Measurements from ENCODE around the gene XRCC6. TPM values are rescaled to one million over a fixed set of nuclear protein-coding genes. Genes with fewer than 3 reads are reported as not detected.

Gene XRCC6
- total and polyA plus RNA-seq, 9 of the 15 experiments (the other 6 are each of a cell fraction or from before 2014, with no cell fraction given) = 151 to 440 (median 318) TPM

GRCh38 chr22:41709341-41709740 is 88.2 kb downstream of the XRCC6 start:
- 42% methylated on average over 10 of the region's 10 CpGs for WGBS (ENCODE audit: insufficient coverage, low coverage, missing lambda C conversion rate)
- no TSS peak for BruUV-seq (replicated peaks)
- in situ Hi-C loops (cut with MboI) = no loop called here

More at GRCh38 chr22:41709341-41709740, 88.2 kb downstream of the XRCC6 start:
- no peaks in the 10 kb centered on the region for H3K79me2 ChIP-seq (ENCODE audit: control insufficient read depth, insufficient read depth, low read length)
- ChIA-PET POLR2A (no interaction called here), CTCF (ENCODE audit: low intra/inter-chr PET ratio) (no interaction called here)
- H3K9ac ChIP-seq (ENCODE audit: insufficient read depth in 1 of 2, low read depth in 2 of 2, low read length in 2 of 2) = no peak overlapping the region
- no peak overlapping the region for H3K4me2 ChIP-seq (ENCODE audit: insufficient read depth, low read length)
- no peaks in the 10 kb centered on the region for H3K9me3 ChIP-seq (replicated peaks; ENCODE audit: control insufficient read depth, insufficient read depth, low read depth, low read length)
- DNase-seq (ENCODE audit: extremely low read depth in 1 of 4, low spot score in 3 of 4) = no peak
- no peaks in the 10 kb centered on the region; a peak in 1 of 5 replicates for H3K4me1 ChIP-seq (replicated peaks in 1 of 2; ENCODE audit: control insufficient read depth in 2 of 2, insufficient read depth in 2 of 2, low read length in 2 of 2)
- H3K36me3 ChIP-seq (ENCODE audit: control insufficient read depth, insufficient read depth, low read length) = no peaks in the 10 kb centered on the region
- no peak for ATAC-seq
- H3K4me3 ChIP-seq = no peak overlapping the region
- no peaks in the 10 kb centered on the region for H3K9me1 ChIP-seq (ENCODE audit: control insufficient read depth, insufficient read depth, low read length)
- no peaks in the 10 kb centered on the region for H4K20me1 ChIP-seq (replicated peaks; ENCODE audit: control insufficient read depth, insufficient read depth, low read length)
- no peak for FAIRE-seq
- intact Hi-C loops (cut with micrococcal nuclease) = no loop called here
- TF ChIP-seq CBX5 (IDR thresholded peaks at IDR 0.05; ENCODE audit: borderline replicate concordance, low read depth) (no peak), EHMT2 (IDR thresholded peaks at IDR 0.05) (no peak), CLOCK (CRISPR knock-in tag; IDR thresholded peaks at IDR 0.05; ENCODE audit: borderline replicate concordance) (no peak), ZNF561 (CRISPR knock-in tag; conservative IDR thresholded peaks at IDR 0.05) (no peak), NR2F6 (CRISPR knock-in tag; IDR thresholded peaks at IDR 0.05) (no peak), ZNF436 (CRISPR knock-in tag; IDR thresholded peaks at IDR 0.05) (no peak), ZKSCAN8 (CRISPR knock-in tag; IDR thresholded peaks at IDR 0.05) (no peak), HDGF (IDR thresholded peaks at IDR 0.05) (no peak), NKRF (IDR thresholded peaks at IDR 0.05; ENCODE audit: borderline replicate concordance) (no peak), STAT5A (IDR thresholded peaks at IDR 0.05; ENCODE audit: borderline replicate concordance, low read length) (no peak), HOXB6 (CRISPR knock-in tag; IDR thresholded peaks at IDR 0.05; ENCODE audit: borderline replicate concordance) (no peak), ZSCAN29 (IDR thresholded peaks at IDR 0.05) (no peak), ZNF584 (CRISPR knock-in tag; IDR thresholded peaks at IDR 0.05; ENCODE audit: low read depth) (no peak)
- no peak overlapping the region for H2AFZ ChIP-seq (ENCODE audit: low read depth, low read length)
- H3K27me3 ChIP-seq (ENCODE audit: control insufficient read depth in 2 of 2, insufficient read depth in 2 of 2, low read length in 2 of 2) = no peaks in the 10 kb centered on the region; a peak in 1 of 5 replicates
- H3K27ac ChIP-seq (ENCODE audit: extremely low read depth, low read depth, low read length) = no peak overlapping the region

Data from K562 (cell line).